Omental fat pad (tissue), 4 donors: Measurements from ENCODE around the gene HDAC9. TPM values are rescaled to one million over a fixed set of nuclear protein-coding genes. Genes with fewer than 3 reads are reported as not detected.

Experiments
- ATAC-seq: fragments of 150-250 bp; one replicate; pipeline ENCODE4 v1.9.1; 2016; ENCODE audit warnings: mild to moderate bottlenecking, moderate library complexity; ENCODE audit not compliant: low FRiP score
- DNase-seq: peaks from one replicate; pipeline ENCODE4 v3.0.0-alpha.2; 2019; ENCODE audit warnings: low spot score
- CTCF ChIP-seq, 3 donors: fragments of 450-650 bp; IDR thresholded peaks; one replicate each; pipeline ENCODE4 v1.5.1; 2016 to 2017; ENCODE audit warnings: antibody characterized with exemption in 3 of 3, mild to moderate bottlenecking in 3 of 3, moderate library complexity in 2 of 3
- total RNA-seq, 4 donors: library from RNA; depleted of rRNA; stranded (reverse); fragments of >200 nt; gene quantifications; one replicate each; pipeline ENCODE4 v1.1.0, GENCODE V29; 2016

The HDAC9 gene
- total RNA-seq, 4 donors from 2014 or later, result 15.6 to 51.5 (median 24.1) TPM

DNA sequence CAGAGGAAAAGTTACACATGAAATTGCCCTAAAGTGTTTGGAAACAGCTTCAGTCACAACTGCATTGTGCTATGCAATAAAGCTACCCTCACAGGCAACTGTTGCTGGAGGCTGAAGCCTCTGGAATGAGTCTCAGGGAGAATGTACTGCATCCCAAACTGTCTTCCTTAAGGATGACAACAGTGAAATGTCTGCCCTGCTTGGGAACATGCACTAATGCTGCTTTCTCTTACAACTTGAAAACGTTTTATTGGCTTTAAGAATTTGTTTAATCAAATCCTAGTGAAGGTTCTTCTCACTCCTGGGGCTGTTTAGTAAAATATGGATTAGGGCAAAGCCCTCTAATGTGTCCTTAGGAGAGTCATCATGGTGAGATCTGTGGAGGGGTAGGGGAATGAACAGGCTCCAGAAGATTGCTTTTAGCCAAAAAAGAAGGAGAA, 406.5 kb downstream of the HDAC9 start:
- DNase-seq, result no peak
- TF ChIP-seq CTCF (IDR thresholded peaks at IDR 0.05), result no peak
- ATAC-seq, result no peak

DNA sequence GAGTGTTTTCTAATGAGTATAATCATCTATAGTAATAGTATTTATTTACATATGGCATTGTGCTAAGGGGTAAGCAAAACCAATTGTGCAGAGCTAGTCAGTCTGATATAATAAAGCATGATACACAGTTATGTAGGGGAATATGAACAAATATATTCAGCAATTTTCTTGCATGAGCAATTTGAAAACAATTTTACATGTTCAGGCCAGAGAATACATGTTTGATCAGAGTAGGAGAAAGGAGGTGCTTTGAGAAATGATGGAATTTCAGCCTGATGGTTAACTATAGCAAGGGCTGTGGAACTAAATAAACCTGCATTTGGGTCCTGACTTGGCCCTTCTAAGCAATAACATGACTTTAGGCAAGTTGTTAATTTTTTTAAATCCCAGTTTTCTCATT, 407.3 kb downstream of the HDAC9 start:
- no peak for TF ChIP-seq CTCF (IDR thresholded peaks at IDR 0.05)
- DNase-seq (no peak), ATAC-seq (no peak)

DNA sequence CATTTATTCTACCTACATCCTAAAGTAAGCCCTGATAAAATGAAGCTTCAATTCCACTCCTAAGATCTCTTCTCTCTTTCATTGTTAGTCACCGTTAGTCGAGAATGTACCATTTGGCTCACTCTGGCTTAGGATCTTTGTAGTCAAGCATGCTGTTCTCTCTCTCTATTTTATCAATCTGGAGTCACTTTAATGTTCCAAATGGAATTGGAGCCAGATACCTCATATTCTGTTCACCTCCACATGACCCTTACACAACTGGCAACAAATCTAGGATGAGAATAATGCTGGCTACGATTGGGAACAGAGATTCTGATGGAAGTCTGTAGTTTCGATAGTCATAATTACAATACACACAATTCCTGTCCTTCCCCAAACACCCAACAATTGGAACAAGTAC, 408.1 kb downstream of the HDAC9 start:
- ATAC-seq (no peak), DNase-seq (no peak)
- TF ChIP-seq CTCF (IDR thresholded peaks at IDR 0.05), result no peak

- no peak for DNase-seq
- ATAC-seq, result no peak
- TF ChIP-seq CTCF (IDR thresholded peaks at IDR 0.05), result no peak
Measured at GRCh38 chr7:18905316-18905943, 409.9 kb downstream of the HDAC9 start.

GRCh38 chr7:18906901-18907300, 411.4 kb downstream of the HDAC9 start:
- TF ChIP-seq CTCF (IDR thresholded peaks at IDR 0.05), result no peak
- ATAC-seq, result no peak
- no peak for DNase-seq

DNA sequence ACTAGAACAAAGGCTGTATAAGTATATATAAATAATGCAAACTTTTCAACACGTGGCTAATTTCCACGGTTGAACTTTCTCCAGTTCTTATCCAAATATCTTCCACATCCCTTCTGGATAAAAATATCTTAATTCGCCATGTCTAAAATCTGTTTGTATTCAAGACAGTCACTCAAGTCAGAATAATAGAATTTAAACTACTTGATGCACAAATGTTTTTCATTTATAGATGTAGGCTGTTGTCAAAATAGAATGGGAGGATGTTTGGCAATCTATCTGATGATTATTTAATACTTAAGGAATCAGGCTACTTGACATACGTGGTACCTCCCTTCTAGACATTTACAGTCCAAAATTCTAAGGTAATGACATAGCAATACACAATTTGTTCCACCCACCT, 417.6 kb downstream of the HDAC9 start:
- TF ChIP-seq CTCF (IDR thresholded peaks at IDR 0.05), result no peak
- DNase-seq, result no peak
- ATAC-seq, result no peak

DNA sequence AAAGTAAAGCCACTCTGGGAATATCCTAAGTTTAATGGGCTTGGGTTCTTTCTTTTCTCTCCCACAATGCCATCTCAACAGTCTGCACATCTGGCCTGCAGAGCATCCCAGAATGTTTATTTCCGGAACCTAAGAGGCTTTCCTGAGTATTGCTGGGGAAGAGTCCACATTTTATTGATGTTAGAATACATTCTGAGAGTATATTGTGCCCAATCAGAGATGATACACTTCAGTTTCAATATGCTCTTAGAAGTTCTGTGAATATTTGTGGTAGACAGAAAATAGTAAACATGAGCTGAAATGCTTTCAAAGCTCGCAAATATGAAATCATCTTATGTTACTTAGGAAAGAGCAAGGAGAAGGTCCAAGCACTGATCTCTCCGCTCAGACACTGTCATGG, 421.3 kb downstream of the HDAC9 start:
- no peak for ATAC-seq
- TF ChIP-seq CTCF (IDR thresholded peaks at IDR 0.05), result no peak

More for the DNA sequence above, 421.3 kb downstream of the HDAC9 start:
- no peak for DNase-seq
